Measurements from ENCODE around the gene DNAJC30. TPM values are rescaled to one million over a fixed set of nuclear protein-coding genes. Genes with fewer than 3 reads are reported as not detected.
"Not testable (repeated sequence)": the region's sequence is repeated elsewhere in the genome, so short reads cannot be mapped to it uniquely, and the experiment has no call there.

The DNAJC30 gene
- total and polyA plus RNA-seq, 4 donors = 2.1 to 8.7 (median 4.8) TPM

- Histone ChIP-seq H3K36me3 (ENCODE audit: control insufficient read depth in 4 of 4, insufficient read depth in 3 of 4, low read depth in 1 of 4, low read length in 3 of 4) (no peaks in the 10 kb centered on the region), H3K4me1 (ENCODE audit: control insufficient read depth in 4 of 4, insufficient read depth in 4 of 4, low read length in 3 of 4) (peaks cover 4 to 20% (median 10%) of the 10 kb centered on the region in 4 donors), H3K4me3 (ENCODE audit: low read depth in 1 of 3, low read length in 3 of 3) (no peak overlapping the region), H3K27ac (ENCODE audit: low read depth in 1 of 2, low read length in 2 of 2) (no peak overlapping the region), H3K9ac (ENCODE audit: low read depth in 1 of 2, low read length in 2 of 2) (no peak overlapping the region), H3K9me3 (ENCODE audit: control insufficient read depth in 4 of 4, low read length in 3 of 4) (no peaks in the 10 kb centered on the region), H3K27me3 (ENCODE audit: control insufficient read depth in 4 of 4, insufficient read depth in 4 of 4, low read length in 3 of 4) (no peaks in the 10 kb centered on the region)
- peak; percentile 57 for DNase-seq (ENCODE audit: low spot score)
- 83% methylated on average over 16 of the region's 16 CpGs for WGBS
- TF ChIP-seq ATF3 (IDR thresholded peaks at IDR 0.05) = no peak
- no peak for TF ChIP-seq RAD21 (IDR thresholded peaks at IDR 0.05)
- no peak for TF ChIP-seq SP1 (IDR thresholded peaks at IDR 0.05)
- TF ChIP-seq EGR1 (IDR thresholded peaks at IDR 0.05; ENCODE audit: low read depth in 2 of 2) = no peak
- no peak for TF ChIP-seq CTCF (IDR thresholded peaks at IDR 0.05; ENCODE audit: low read depth, low read length, missing input control)
- no peak for TF ChIP-seq NR2F2 (IDR thresholded peaks at IDR 0.05)
- no peak for TF ChIP-seq REST (IDR thresholded peaks at IDR 0.05)
- no peak for TF ChIP-seq MAX (IDR thresholded peaks at IDR 0.05)
- no peak for TF ChIP-seq RXRA (IDR thresholded peaks at IDR 0.05)
- TF ChIP-seq TAF1 (conservative IDR thresholded peaks at IDR 0.05) = no peak
- no peak for TF ChIP-seq GABPA (IDR thresholded peaks at IDR 0.05 in 1 of 2, conservative IDR thresholded peaks at IDR 0.05 in 1 of 2)
Observed at GRCh38 chr7:73715648-73716317, 32.5 kb upstream of the DNAJC30 start.

GRCh38 chr7:73713319-73713718, 30.1 kb upstream of the DNAJC30 start:
- not testable (repeated sequence) for DNase-seq (ENCODE audit: low spot score); H3K4me1 ChIP-seq (ENCODE audit: control insufficient read depth in 4 of 4, insufficient read depth in 4 of 4, low read length in 3 of 4); H3K4me3 ChIP-seq (ENCODE audit: low read depth in 1 of 3, low read length in 3 of 3); H3K9me3 ChIP-seq (ENCODE audit: control insufficient read depth in 4 of 4, low read length in 3 of 4); H3K9ac ChIP-seq (ENCODE audit: low read depth in 1 of 2, low read length in 2 of 2); H3K27me3 ChIP-seq (ENCODE audit: control insufficient read depth in 4 of 4, insufficient read depth in 4 of 4, low read length in 3 of 4); H3K36me3 ChIP-seq (ENCODE audit: control insufficient read depth in 4 of 4, insufficient read depth in 3 of 4, low read depth in 1 of 4, low read length in 3 of 4); H3K27ac ChIP-seq (ENCODE audit: low read depth in 1 of 2, low read length in 2 of 2)
- WGBS = 94% methylated on average over 6 of the region's 6 CpGs

- Histone ChIP-seq H3K4me1 (ENCODE audit: control insufficient read depth in 4 of 4, insufficient read depth in 4 of 4, low read length in 3 of 4) (no peaks in the 10 kb centered on the region), H3K9me3 (ENCODE audit: control insufficient read depth in 4 of 4, low read length in 3 of 4) (no peaks in the 10 kb centered on the region), H3K4me3 (ENCODE audit: low read depth in 1 of 3, low read length in 3 of 3) (no peak overlapping the region), H3K27ac (ENCODE audit: low read depth in 1 of 2, low read length in 2 of 2) (no peak overlapping the region), H3K27me3 (ENCODE audit: control insufficient read depth in 4 of 4, insufficient read depth in 4 of 4, low read length in 3 of 4) (no peaks in the 10 kb centered on the region), H3K36me3 (ENCODE audit: control insufficient read depth in 4 of 4, insufficient read depth in 3 of 4, low read depth in 1 of 4, low read length in 3 of 4) (no peaks in the 10 kb centered on the region), H3K9ac (ENCODE audit: low read depth in 1 of 2, low read length in 2 of 2) (no peak overlapping the region)
- DNase-seq (ENCODE audit: low spot score) = no peak
- 87% methylated on average over 1 of the region's 1 CpG for WGBS
- no peak for TF ChIP-seq MAX (IDR thresholded peaks at IDR 0.05)
- no peak for TF ChIP-seq RAD21 (IDR thresholded peaks at IDR 0.05)
- TF ChIP-seq FOXA2 (IDR thresholded peaks at IDR 0.05) = no peak
- no peak for TF ChIP-seq REST (IDR thresholded peaks at IDR 0.05)
- TF ChIP-seq NR2F2 (IDR thresholded peaks at IDR 0.05) = no peak
- no peak for TF ChIP-seq GABPA (IDR thresholded peaks at IDR 0.05 in 1 of 2, conservative IDR thresholded peaks at IDR 0.05 in 1 of 2)
- no peak for TF ChIP-seq HNF4A (conservative IDR thresholded peaks at IDR 0.05)
- TF ChIP-seq ZBTB33 (IDR thresholded peaks at IDR 0.05) = no peak
- no peak for TF ChIP-seq YY1 (IDR thresholded peaks at IDR 0.05)
Observed at GRCh38 chr7:73712773-73713172, 29.5 kb upstream of the DNAJC30 start.

Measured in liver (tissue), 9 donors.